Astrocyte of the cerebellum (primary cell): Measurements from ENCODE around the gene PDXK.
"Not testable (repeated sequence)": the region's sequence is repeated elsewhere in the genome, so short reads cannot be mapped to it uniquely, and the experiment has no call there.

Source experiments
- DNase-seq: peaks from one replicate; pipeline ENCODE4 v3.0.0-alpha.2; 2011; ENCODE audit warnings: low read depth
- H3K4me3 ChIP-seq: 2 replicates; pipeline ENCODE4 v1.5.1; 2011; ENCODE audit warnings: mild to moderate bottlenecking, low read depth, low read length, moderate library complexity
- in situ Hi-C: cut with HindIII; loops from 2 replicates; pipeline ENCODE4 v1.10.0; 2017; ENCODE audit warnings: low sequenced_read_pairs
- TF ChIP-seq, protein P1 (sequence below): IDR thresholded peaks from 2 replicates; pipeline ENCODE4 v1.5.1; 2012; ENCODE audit warnings: low read length, low read depth, moderate library complexity, mild to moderate bottlenecking; ENCODE audit errors: missing control alignments

PDXK gene

DNA sequence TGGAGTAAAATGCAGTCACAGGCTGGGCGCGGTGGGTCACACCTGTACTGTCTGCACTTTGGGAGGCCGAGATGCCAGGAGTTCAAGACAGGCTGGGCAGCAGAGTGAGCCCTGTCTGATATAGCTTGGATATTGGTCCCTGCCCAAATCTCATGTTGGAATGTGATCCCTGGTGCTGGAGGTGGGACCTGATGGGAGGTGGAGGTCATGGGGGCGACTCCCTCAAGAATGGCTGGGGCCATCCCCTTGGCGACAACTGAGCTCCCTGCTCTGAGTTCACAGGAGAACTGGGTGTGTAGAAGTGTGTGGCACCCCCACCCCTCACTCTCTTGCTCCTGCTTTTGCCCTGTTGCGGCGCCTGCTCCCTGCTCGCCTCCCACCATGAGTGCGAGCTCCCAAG lies 11.5 kb upstream of the PDXK start:
- no peak for DNase-seq
- TF ChIP-seq, protein P1, sequence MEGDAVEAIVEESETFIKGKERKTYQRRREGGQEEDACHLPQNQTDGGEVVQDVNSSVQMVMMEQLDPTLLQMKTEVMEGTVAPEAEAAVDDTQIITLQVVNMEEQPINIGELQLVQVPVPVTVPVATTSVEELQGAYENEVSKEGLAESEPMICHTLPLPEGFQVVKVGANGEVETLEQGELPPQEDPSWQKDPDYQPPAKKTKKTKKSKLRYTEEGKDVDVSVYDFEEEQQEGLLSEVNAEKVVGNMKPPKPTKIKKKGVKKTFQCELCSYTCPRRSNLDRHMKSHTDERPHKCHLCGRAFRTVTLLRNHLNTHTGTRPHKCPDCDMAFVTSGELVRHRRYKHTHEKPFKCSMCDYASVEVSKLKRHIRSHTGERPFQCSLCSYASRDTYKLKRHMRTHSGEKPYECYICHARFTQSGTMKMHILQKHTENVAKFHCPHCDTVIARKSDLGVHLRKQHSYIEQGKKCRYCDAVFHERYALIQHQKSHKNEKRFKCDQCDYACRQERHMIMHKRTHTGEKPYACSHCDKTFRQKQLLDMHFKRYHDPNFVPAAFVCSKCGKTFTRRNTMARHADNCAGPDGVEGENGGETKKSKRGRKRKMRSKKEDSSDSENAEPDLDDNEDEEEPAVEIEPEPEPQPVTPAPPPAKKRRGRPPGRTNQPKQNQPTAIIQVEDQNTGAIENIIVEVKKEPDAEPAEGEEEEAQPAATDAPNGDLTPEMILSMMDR: no peak
- in situ Hi-C loops: no loop called here

DNA sequence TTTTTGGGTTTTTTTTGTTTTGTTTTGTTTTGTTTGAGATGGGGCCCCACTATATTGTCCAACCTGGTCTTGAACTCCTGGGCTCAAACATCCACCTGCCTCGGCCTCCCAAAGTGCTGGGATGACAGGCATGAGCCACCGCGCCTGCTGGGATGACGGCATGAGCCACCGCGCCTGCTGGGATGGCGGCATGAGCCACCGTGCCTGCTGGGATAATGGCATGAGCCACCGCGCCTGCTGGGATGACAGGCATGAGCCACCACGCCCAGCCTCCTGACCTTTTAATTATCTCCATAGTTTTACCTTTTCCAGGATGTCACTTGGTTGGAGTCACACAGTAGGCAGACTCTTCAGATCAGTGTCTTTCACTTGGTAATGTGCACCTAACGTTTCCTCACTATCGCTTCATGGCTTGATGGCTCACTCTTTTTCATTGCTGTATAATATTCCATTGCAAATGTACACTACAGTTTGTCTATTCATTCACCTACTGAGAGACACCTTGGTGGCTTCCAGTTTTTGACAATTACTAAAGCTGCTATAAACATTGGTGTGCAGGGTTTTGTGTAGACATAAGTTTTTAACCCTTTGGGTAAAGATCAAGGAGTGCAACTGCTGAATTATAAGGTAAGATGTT lies 10.1 kb upstream of the PDXK start:
- TF ChIP-seq, protein P1: no peak
- DNase-seq: no peak
- no peak overlapping the region for H3K4me3 ChIP-seq
- in situ Hi-C loops: no loop called here

More for the DNA sequence above, 11.5 kb upstream of the PDXK start:
- no peak overlapping the region for H3K4me3 ChIP-seq

DNA sequence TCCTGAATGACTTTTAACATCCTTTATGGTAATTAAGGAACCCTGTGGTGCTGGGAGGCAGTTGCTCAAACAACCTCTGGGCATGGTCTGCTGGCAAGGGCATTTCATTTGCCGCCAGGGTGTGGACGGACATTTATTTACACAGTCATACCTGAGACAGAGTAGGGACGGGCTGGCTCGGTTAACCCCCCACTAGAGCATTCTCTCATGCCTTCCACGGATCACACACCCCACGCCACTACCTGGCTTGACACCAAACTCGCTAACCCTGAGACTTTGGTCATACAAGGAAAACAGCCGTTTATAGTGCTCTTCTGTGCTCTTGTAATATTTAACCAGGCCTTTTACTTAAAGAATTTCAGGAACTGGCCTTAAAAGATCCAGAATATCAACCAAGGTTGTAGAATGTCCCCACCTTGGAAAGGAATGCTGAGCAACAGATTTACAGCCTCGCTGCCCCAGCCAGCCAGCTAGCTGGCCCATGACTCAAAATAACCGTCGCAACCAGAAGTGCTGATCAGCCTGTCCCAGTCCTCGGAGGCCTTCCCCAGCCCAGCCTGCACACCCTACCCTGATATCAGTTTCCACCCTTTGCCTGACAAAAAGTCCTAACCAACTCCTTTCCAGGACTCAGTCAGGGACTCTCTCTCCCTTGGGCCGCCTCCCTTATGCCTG lies 6.5 kb upstream of the PDXK start:
- H3K4me3 ChIP-seq: no peak overlapping the region
- TF ChIP-seq, protein P1: no peak
- in situ Hi-C loops: no loop called here
- no peak for DNase-seq

DNA sequence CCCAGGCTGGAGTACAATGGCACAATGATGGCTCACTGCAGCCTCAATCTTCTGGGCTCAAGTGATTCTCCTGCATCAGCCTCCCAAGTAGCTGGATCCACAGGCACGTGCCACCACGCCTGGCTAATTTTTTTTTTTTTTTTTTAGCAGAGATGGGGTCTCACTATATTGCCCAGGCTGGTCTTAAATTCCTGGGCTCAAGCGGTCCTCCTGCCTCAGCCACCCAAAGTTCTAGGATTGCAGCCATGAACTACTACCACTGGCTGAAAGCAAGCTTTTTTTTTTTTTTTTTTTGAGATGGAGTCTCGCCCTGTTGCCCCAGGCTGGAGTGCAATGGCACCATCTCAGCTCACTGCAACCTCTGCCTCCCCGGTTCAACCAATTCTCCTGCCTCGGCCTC lies 5.8 kb upstream of the PDXK start:
- in situ Hi-C loops, H3K4me3 ChIP-seq, DNase-seq: not testable (repeated sequence)

DNA sequence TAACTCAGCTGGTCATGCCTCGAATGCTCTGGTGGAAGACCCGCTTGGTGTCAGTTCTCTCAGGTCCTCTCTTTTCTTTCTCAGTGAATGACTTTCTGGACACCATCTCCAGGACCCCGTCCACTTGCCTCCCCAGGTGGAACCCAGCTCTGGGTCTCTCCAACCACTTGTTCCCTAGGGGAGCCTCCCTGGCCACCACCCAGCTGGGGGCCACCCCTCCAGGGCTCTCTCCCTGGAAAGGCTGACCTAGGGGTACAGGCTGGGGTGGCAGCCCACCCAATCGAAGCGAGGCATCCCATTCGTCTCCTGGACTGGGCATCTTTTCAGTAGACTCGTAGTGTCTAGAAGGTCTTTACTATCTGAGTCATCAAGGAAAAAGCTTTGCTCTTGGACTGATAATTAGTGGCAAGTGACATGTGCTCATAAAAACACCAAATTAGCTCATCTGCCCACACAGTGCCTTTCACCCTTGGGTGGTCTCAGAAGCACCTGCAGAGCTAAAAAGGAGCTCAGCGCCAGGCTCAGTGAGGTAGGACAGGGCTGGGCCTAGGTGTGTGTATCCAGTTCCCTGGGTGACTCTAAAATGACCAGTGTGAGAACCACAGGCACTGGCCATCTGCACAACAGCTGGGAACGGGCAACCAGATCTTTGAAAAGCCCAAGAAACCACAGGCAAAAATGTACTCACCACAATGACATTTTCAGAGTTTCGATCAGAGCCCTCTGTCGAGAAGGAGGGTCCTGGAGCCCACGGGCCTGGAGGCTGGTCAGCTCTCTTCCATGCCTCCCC lies 2.4 kb upstream of the PDXK start:
- TF ChIP-seq, protein P1: no peak
- in situ Hi-C loops: no loop called here
- H3K4me3 ChIP-seq: no peak overlapping the region
- no peak for DNase-seq

DNA sequence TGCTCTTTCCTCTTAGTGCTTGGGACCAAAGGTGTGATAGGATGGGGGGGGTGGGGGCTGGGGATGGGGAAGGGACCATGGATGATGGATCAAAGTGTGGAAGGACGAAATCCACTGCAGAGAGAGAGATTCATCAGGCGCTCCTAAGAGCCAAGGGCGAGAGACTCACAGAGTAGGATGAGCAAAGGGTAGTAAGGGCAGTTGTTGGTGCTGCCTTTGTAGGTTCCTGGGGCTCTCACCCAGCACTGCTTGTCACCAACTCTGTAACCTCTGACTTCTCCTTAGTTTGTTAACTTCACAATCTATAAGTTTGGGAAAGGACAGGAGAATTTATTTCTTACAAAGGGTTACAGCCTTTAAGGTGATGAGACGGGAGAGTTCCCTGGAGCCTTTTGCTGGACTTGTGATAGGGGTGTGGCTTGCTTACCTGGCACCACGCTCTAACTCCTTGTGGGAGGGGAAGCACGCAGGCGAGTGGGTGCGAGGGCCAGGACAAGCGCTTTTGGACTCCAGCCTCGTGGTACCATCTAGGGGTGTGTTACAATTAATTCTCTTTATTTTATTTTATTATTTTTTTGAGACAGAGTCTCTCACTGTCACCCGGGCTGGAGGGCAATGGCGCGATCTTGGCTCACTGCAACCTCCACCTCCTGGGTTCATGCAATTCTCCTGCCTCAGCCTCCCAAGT lies 1.6 kb upstream of the PDXK start:
- TF ChIP-seq, protein P1: no peak
- DNase-seq: no peak
- no peak overlapping the region for H3K4me3 ChIP-seq
- in situ Hi-C loops: no loop called here
